ENCODE measurements around the gene ZNF827.

DNA sequence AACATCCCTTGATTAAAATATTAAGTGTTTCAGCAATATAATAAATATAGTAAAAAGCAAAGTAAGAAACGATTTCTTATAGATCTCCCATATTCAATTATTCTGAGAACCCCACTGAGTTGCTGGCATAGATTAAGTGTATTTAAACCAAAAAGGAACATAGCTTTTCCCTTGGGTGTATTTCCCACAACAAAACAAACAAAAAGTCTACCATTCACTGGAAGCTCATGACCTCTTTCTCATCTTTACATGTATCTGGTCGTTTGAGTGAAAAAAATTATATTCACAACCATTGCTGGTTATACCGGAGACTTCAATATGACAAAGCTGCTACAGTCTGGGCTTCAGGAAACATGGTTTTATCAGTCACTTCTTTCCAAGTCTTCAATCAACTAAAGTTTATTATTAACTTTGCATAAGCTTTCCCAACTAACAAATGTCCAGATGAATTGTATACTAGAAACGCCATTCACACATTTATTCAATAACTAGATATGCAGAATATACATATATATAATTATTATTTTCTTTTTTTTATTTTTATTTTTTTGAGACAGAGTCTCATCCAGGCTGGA, 38.6 kb downstream of the ZNF827 start:
- no peak for TF ChIP-seq POLR2A (IDR thresholded peaks at IDR 0.05)
- TF ChIP-seq, protein P1, sequence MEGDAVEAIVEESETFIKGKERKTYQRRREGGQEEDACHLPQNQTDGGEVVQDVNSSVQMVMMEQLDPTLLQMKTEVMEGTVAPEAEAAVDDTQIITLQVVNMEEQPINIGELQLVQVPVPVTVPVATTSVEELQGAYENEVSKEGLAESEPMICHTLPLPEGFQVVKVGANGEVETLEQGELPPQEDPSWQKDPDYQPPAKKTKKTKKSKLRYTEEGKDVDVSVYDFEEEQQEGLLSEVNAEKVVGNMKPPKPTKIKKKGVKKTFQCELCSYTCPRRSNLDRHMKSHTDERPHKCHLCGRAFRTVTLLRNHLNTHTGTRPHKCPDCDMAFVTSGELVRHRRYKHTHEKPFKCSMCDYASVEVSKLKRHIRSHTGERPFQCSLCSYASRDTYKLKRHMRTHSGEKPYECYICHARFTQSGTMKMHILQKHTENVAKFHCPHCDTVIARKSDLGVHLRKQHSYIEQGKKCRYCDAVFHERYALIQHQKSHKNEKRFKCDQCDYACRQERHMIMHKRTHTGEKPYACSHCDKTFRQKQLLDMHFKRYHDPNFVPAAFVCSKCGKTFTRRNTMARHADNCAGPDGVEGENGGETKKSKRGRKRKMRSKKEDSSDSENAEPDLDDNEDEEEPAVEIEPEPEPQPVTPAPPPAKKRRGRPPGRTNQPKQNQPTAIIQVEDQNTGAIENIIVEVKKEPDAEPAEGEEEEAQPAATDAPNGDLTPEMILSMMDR (IDR thresholded peaks at IDR 0.05), result no peak
